Breast epithelium (tissue), 4 donors: Measurements from ENCODE around the gene SLC35E4. TPM values are rescaled to one million over a fixed set of nuclear protein-coding genes. Genes with fewer than 3 reads are reported as not detected.

Experiments used
- DNase-seq, 2 donors: peaks; one replicate each; pipeline ENCODE4 v3.0.0-alpha.2; 2019; ENCODE audit warnings: low spot score in 2 of 2
- H3K27ac ChIP-seq, 2 donors: fragments of 200-600 bp; sonication (generic) in 1 of 2; one replicate each; pipeline ENCODE4 v1.5.1; 2016 to 2019; ENCODE audit warnings: mild to moderate bottlenecking in 1 of 2
- H3K27me3 ChIP-seq, 2 donors: fragments of 200-600 bp; sonication (generic) in 1 of 2; one replicate each; pipeline versions ENCODE4 v1.5.1 to v1.6.0; 2017 to 2019; ENCODE audit warnings: control low read depth in 1 of 2, mild to moderate bottlenecking in 1 of 2
- H3K36me3 ChIP-seq: fragments of 200-600 bp; one replicate; pipeline ENCODE4 v1.5.1; 2019
- H3K4me1 ChIP-seq, 2 donors: fragments of 200-600 bp; sonication (generic); one replicate each; pipeline ENCODE4 v1.5.1; 2016 to 2019; ENCODE audit warnings: control low read depth in 1 of 2
- H3K4me3 ChIP-seq, 3 donors: fragments of 200-600 bp; sonication (generic); 1 replicate in 2 of 3; 2 replicates in 1 of 3; pipeline ENCODE4 v1.5.1; 2016 to 2019; ENCODE audit warnings: mild to moderate bottlenecking in 3 of 3, moderate library complexity in 2 of 3
- H3K9me3 ChIP-seq, 2 donors: fragments of 200-600 bp; sonication (generic) in 1 of 2; one replicate each; pipeline ENCODE4 v1.5.1; 2016 to 2019; ENCODE audit warnings: control low read depth in 1 of 2
- CTCF ChIP-seq, 3 donors: fragments of 450-650 bp; IDR thresholded peaks; one replicate each; pipeline ENCODE4 v1.5.1; 2016 to 2017; ENCODE audit warnings: antibody characterized with exemption in 3 of 3, mild to moderate bottlenecking in 3 of 3, moderate library complexity in 3 of 3
- POLR2A ChIP-seq: fragments of 450-650 bp; IDR thresholded peaks from one replicate; pipeline ENCODE4 v1.6.1; 2016; ENCODE audit warnings: antibody characterized with exemption, mild to moderate bottlenecking, moderate library complexity
- POLR2AphosphoS5 ChIP-seq, 3 donors: sonication (generic); formaldehyde crosslinking; IDR thresholded peaks; one replicate each; pipeline ENCODE4 v1.6.1; 2017; ENCODE audit warnings: antibody characterized with exemption in 3 of 3
- intact Hi-C: fragments of 100-400 bp; cut with DNase I; formaldehyde crosslinking; loops from one replicate; pipeline ENCODE4 v1.15.1; 2023; ENCODE audit warnings: low total_unique reads
- total RNA-seq, 3 donors: library from RNA; depleted of rRNA; stranded (reverse); fragments of >200 nt; gene quantifications; one replicate each; pipeline ENCODE4 v1.1.0, GENCODE V29; 2016

The SLC35E4 gene
- total RNA-seq, 3 donors from 2014 or later = 3.4 to 8.5 (median 4.8) TPM

GRCh38 chr22:30646518-30647160, 11.1 kb downstream of the SLC35E4 start:
- intact Hi-C loops = no loop called here
- H3K9me3 ChIP-seq = no peaks in the 10 kb centered on the region
- no peaks in the 10 kb centered on the region for H3K27me3 ChIP-seq

GRCh38 chr22:30647536-30647935, 12.0 kb downstream of the SLC35E4 start:
- no peak for DNase-seq
- Histone ChIP-seq H3K4me1 (no peaks in the 10 kb centered on the region), H3K36me3 (no peaks in the 10 kb centered on the region), H3K27me3 (no peaks in the 10 kb centered on the region), H3K4me3 (no peak overlapping the region), H3K9me3 (no peaks in the 10 kb centered on the region), H3K27ac (no peak overlapping the region)
- intact Hi-C loops = no loop called here
- TF ChIP-seq POLR2A = no peak
- TF ChIP-seq CTCF (IDR thresholded peaks at IDR 0.05) = no peak
- TF ChIP-seq POLR2AphosphoS5 (IDR thresholded peaks at IDR 0.05) = no peak

More at GRCh38 chr22:30646518-30647160, 11.1 kb downstream of the SLC35E4 start:
- Histone ChIP-seq H3K4me1 (no peaks in the 10 kb centered on the region), H3K4me3 (no peak overlapping the region), H3K36me3 (no peaks in the 10 kb centered on the region), H3K27ac (no peak overlapping the region)
- no peak for TF ChIP-seq CTCF (IDR thresholded peaks at IDR 0.05)
- TF ChIP-seq POLR2AphosphoS5 (IDR thresholded peaks at IDR 0.05) = no peak
- no peak for TF ChIP-seq POLR2A
- DNase-seq = no peak

- Histone ChIP-seq H3K36me3 (no peaks in the 10 kb centered on the region), H3K27me3 (no peaks in the 10 kb centered on the region), H3K27ac (no peak overlapping the region), H3K4me3 (no peak overlapping the region), H3K4me1 (no peaks in the 10 kb centered on the region), H3K9me3 (no peaks in the 10 kb centered on the region)
- TF ChIP-seq POLR2A (no peak), CTCF (IDR thresholded peaks at IDR 0.05) (no peak), POLR2AphosphoS5 (IDR thresholded peaks at IDR 0.05) (no peak)
- DNase-seq = no peak
- intact Hi-C loops = no loop called here
Observed at GRCh38 chr22:30648825-30649224, 13.2 kb downstream of the SLC35E4 start.

- TF ChIP-seq POLR2AphosphoS5 (IDR thresholded peaks at IDR 0.05) (no peak), POLR2A (no peak), CTCF (IDR thresholded peaks at IDR 0.05) (no peak)
- Histone ChIP-seq H3K4me3 (no peak overlapping the region), H3K27ac (no peak overlapping the region), H3K4me1 (no peaks in the 10 kb centered on the region), H3K36me3 (no peaks in the 10 kb centered on the region), H3K9me3 (no peaks in the 10 kb centered on the region), H3K27me3 (no peaks in the 10 kb centered on the region)
- intact Hi-C loops = no loop called here
- no peak for DNase-seq
Observed at GRCh38 chr22:30649430-30650007, 13.9 kb downstream of the SLC35E4 start.

- TF ChIP-seq POLR2A = no peak
- TF ChIP-seq POLR2AphosphoS5 (IDR thresholded peaks at IDR 0.05) = no peak
- no peak for TF ChIP-seq CTCF (IDR thresholded peaks at IDR 0.05)
- H3K27me3 ChIP-seq = no peaks in the 10 kb centered on the region
- H3K4me1 ChIP-seq = no peaks in the 10 kb centered on the region
- DNase-seq = no peak
- intact Hi-C loops = no loop called here
- no peaks in the 10 kb centered on the region for H3K36me3 ChIP-seq
- H3K4me3 ChIP-seq = no peak overlapping the region
- H3K9me3 ChIP-seq = no peaks in the 10 kb centered on the region
- no peak overlapping the region for H3K27ac ChIP-seq
Observed at GRCh38 chr22:30650508-30651116, 15.0 kb downstream of the SLC35E4 start.
